GM19324 (cell line): ENCODE data around the gene AQP12A.
"Not testable (repeated sequence)": the region's sequence is repeated elsewhere in the genome, so short reads cannot be mapped to it uniquely, and the experiment has no call there.

Experiments
- ATAC-seq: cut with Tn5 transposase; IDR thresholded peaks from one replicate; pipeline ENCODE4 v1.9.1; 2021; ENCODE audit warnings: mild to moderate bottlenecking, moderate library complexity; ENCODE audit not compliant: unreplicated experiment, low FRiP score

The AQP12A gene

GRCh38 chr2:240686460-240686859 is 5.2 kb upstream of the AQP12A start:
- no peak for ATAC-seq

- no peak for ATAC-seq
Measured at GRCh38 chr2:240687045-240687740, 4.5 kb upstream of the AQP12A start.

DNA sequence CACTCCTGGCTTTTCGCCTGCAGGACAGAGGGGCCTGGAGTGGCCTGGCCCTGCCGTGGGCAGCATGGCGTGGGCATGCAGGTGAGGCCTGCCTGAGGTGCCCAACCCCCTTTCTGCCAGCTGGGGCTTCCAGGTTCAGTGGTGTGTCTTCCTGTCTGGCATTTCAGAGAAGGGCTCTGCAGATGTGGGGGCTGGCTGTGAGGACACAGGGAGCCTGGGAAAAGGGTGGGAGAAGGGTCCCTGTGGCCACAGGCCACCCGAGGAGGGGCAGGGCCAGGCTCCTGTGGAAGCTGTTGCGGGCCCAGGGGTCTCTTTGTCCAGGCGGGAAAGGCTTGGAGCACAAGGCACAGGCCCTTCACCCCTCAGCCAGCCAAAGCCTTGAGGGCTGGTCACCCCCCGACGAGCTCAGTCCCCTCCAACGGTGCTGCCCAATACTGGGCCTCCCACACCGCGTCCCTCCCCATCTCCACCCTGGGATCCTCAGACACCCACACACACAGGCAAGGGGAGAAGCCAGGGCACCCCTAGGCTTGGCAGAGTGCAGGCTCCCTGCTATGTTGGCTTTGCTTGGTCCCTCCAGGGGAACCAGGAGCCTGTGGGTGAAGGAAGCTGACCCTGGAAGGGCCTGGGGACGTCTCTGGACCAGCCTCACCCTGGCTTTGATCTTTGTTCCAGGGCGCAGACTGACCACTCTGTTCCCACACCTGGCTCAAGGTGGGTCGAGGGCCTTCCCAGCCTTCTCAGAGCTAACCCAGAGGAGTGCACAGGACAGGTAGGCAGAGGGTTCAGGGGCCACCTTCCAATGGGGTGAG is 3.7 kb upstream of the AQP12A start:
- ATAC-seq = no peak

GRCh38 chr2:240688553-240688919 is 3.1 kb upstream of the AQP12A start:
- ATAC-seq = no peak

- ATAC-seq = no peak
Measured at GRCh38 chr2:240689975-240690374, 1.7 kb upstream of the AQP12A start.

GRCh38 chr2:240690421-240691074 is 1.1 kb upstream of the AQP12A start:
- ATAC-seq = not testable (repeated sequence)

GRCh38 chr2:240691075-240691427 is 615 bp upstream of the AQP12A start:
- ATAC-seq = not testable (repeated sequence)

- not testable (repeated sequence) for ATAC-seq
Measured at GRCh38 chr2:240692583-240693561, 1.2 kb downstream of the AQP12A start.

DNA sequence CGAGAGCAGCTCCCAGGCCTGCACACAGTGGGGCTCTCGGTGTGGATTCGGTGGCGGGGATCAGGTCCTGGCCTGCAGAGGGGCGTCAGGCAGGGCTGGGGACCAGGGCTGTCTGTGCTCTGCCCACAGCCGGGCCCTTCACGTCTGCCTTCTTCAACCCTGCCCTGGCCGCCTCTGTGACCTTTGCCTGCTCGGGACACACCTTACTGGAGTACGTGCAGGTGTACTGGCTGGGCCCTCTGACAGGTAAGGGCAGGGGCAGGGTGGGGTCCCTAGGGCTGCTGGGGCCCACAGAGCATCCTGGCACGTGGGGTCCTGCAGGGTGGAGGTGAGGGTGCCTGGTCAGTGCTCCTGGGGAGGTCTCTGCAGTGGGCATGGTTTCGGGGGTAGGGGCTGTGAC is 2.6 kb downstream of the AQP12A start:
- not testable (repeated sequence) for ATAC-seq

GRCh38 chr2:240695593-240695992 is 3.9 kb downstream of the AQP12A start:
- ATAC-seq = not testable (repeated sequence)

- ATAC-seq = not testable (repeated sequence)
Measured at GRCh38 chr2:240696469-240696868, 4.8 kb downstream of the AQP12A start.

GRCh38 chr2:240698852-240699561 is 7.3 kb downstream of the AQP12A start:
- ATAC-seq = not testable (repeated sequence)

DNA sequence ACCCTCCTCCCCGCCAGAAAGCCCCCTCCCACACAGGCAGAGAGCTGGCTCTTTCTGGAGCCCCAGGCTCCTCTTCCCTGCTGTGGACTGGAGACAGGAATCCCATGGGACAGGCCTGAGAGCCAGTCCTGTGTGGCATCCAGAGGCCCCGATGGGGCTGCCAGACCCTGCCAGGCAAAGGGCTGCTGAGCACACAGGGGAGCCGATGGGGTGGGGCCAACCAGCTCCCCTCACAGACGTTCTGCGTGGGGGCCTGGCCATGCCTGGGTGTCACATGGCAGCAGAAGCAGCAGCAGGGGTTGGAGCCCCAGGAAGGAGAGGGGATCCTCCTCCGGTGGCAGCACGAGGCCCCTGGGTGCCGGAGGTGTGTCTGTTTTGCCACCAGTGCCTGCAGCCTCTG is 8.2 kb downstream of the AQP12A start:
- not testable (repeated sequence) for ATAC-seq

GRCh38 chr2:240700616-240701015 is 8.9 kb downstream of the AQP12A start:
- not testable (repeated sequence) for ATAC-seq

DNA sequence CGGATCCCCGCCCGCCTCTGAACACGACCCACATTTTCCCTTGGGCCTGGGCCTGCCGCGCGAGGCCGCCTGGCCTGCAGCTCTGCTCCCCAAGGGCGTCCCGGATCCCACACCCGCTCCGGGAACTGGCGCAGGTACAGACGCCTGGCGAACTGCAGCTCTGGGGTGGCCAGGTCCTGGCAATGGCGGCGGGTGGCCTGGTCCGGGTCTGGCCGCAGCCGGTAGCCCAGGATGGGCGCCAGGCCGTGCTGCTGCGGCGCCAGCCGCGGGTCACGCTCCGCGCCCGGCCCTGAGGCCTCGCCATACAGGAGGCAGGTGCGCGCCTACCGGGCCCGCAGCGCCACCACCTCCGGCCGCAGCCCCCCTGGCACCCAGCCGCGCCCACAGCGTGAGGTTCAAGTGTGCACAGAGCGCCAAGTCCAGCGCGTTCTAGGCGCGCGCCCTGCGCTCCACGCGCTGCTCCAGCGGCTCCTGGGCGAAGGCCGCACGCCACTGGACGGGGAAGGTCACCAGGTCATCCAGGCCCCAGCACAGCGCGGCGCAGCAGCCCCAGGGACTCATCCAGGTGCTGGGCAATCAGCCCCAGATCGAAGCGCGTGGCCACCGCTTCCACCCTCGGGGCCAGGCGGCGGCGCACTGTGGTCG is 9.5 kb downstream of the AQP12A start:
- no peak for ATAC-seq

GRCh38 chr2:240701736-240702639 is 10.3 kb downstream of the AQP12A start:
- ATAC-seq = no peak

DNA sequence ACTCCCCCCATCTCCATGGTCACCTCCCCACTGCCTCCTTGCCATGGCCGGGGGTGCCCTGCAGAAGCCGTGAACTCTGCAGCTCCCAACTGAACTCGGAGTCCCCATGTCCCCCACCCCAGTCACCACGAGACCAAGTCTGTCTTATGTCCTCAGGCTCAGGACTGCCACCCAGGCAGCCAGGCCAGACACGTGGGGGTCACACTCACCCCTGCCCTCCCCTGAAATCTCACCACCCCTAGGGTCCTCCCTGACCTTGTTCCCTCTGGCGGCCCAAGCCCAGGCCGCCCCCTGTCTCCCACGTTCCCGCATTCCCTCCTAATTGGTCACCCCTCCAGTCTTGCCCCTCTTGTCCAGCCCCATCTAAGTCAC is 11.0 kb downstream of the AQP12A start:
- no peak for ATAC-seq
